Limb (tissue), 2 donors: ENCODE data around the gene SMIM1.

ENCODE experiments used
- DNase-seq, 2 donors: peaks; one replicate each; pipeline ENCODE4 v3.0.0-alpha.2; 2016; ENCODE audit errors: extremely low spot score in 2 of 2

SMIM1 gene

GRCh38 chr1:3821004-3821403, 48.5 kb downstream of the SMIM1 start:
- DNase-seq = peak in 1 of 2 donors; percentile 20

- peak in 1 of 2 donors; percentile 60 for DNase-seq
Measured at GRCh38 chr1:3821447-3821846, 48.9 kb downstream of the SMIM1 start.

GRCh38 chr1:3821908-3822307, 49.4 kb downstream of the SMIM1 start:
- DNase-seq = no peak

GRCh38 chr1:3822421-3822820, 49.9 kb downstream of the SMIM1 start:
- no peak for DNase-seq

- DNase-seq = no peak
Measured at GRCh38 chr1:3824650-3825049, 52.1 kb downstream of the SMIM1 start.

- no peak for DNase-seq
Measured at GRCh38 chr1:3825356-3825755, 52.8 kb downstream of the SMIM1 start.
